GM13977 (cell line): ENCODE results near the gene CEP83.

Experiments
- DNase-seq: peaks from one replicate; pipeline ENCODE4 v3.0.0; 2012; ENCODE audit warnings: low spot score
- CTCF ChIP-seq: IDR thresholded peaks from 2 replicates; pipeline ENCODE4 v1.5.1; 2012; ENCODE audit warnings: mild to moderate bottlenecking, control low read depth; ENCODE audit not compliant: insufficient read depth; ENCODE audit errors: extremely low read depth, missing control alignments
- in situ Hi-C: fragments of 300-500 bp; cut with MboI; formaldehyde crosslinking; loops from one replicate; pipeline ENCODE4 v1.12.0; 2022; ENCODE audit warnings: low sequenced_read_pairs, low pct_unique_long_range_greater_than_20kb, mixed read lengths, inconsistent platforms; ENCODE audit not compliant: unreplicated experiment

The CEP83 gene

DNA sequence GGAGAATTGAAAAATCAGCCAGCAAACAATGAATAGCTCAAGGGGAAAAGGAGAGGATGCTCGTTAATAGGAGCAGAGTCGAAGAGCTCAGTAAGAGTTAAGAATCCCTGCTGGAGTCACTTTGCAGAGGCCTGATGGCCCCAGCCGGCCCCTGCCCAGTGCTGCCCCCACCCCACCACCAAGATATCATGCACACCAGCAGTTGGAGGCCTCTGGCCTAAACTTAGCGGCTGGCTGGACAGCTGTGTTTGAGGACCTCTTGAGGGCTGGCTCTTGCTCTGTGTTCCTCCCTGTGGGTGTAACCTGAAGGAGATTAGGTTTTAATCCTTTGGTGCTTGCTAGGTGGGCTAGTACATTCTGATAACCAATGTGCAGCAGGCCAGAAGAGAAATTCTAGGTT lies 169.3 kb downstream of the CEP83 start:
- TF ChIP-seq CTCF: no peak
- DNase-seq: no peak
- in situ Hi-C loops: no loop called here

DNA sequence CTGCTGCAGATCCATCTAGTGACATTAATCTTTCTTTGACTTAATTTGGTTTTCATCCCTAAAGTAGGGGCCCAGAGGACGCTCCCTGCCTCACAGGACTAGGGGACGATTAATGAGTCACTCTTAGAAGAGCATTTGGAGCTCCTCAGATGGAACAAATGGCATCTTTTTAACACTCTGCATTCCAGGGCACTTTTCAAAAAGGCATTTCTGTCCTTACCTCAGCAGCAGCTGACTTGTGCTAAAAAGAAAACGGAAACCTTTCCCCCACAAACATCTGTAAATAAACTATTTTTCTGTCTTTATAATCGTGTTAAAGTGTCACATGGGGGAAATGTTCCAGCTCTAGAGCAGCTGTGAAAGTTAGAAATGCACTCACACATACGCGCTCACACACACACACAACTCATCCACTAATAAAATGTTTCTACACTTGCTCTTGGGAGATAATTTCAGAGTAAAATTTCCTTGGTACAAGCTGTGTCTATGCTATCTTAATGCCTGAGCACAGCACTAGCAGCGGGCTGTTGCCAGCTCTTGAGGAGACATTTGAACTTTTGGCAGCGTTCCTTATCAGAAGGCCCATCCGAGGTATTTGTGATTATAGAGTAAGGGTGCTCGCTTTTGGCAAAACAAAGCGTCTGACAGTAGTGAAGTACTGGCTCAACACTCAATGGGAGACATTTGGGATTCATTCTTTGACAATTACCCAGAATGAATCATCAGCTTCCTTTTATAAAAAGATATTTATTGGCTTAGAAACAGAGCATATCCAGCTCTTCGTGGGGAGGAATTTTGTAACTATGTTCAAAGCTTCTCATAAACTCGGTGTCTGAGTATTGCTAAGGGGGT lies 170.0 kb downstream of the CEP83 start:
- in situ Hi-C loops: no loop called here
- no peak for DNase-seq

GRCh38 chr12:94287245-94287628 lies 172.4 kb downstream of the CEP83 start:
- no peak for TF ChIP-seq CTCF
- in situ Hi-C loops: no loop called here
- no peak for DNase-seq

More for the DNA sequence above, 170.0 kb downstream of the CEP83 start:
- TF ChIP-seq CTCF: no peak

DNA sequence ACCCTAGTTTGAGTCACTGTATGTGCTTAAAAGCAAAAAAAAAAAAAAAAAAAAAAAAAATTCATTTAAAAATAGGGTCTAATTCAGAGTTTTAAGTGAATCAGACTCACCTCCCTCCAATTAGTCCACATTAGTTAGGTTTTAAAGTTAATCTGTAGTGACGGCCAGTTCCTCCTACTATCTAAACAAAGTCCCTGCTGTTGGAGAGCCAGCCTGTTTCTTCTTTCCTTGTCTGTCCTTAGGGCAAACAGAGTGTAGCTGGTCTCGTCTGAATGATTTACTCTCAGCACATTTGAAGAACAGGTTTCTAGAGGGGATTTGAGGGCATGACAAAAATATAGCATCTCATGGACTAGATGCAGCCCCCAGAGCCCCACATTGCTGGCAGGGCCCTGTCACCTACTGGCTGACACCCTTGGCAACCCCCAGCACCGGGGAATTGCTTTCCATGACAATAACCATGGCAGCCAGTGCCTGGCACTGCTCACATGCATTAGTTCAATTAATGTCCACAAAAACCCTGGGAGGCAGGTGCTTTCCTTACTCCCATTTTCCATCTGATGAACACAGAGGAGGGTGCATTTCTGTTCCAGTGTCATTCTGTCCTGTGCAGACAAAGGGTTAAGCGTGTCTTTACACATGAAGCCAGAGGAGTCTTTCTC lies 173.0 kb downstream of the CEP83 start:
- in situ Hi-C loops: no loop called here
- no peak for DNase-seq
- TF ChIP-seq CTCF: no peak

DNA sequence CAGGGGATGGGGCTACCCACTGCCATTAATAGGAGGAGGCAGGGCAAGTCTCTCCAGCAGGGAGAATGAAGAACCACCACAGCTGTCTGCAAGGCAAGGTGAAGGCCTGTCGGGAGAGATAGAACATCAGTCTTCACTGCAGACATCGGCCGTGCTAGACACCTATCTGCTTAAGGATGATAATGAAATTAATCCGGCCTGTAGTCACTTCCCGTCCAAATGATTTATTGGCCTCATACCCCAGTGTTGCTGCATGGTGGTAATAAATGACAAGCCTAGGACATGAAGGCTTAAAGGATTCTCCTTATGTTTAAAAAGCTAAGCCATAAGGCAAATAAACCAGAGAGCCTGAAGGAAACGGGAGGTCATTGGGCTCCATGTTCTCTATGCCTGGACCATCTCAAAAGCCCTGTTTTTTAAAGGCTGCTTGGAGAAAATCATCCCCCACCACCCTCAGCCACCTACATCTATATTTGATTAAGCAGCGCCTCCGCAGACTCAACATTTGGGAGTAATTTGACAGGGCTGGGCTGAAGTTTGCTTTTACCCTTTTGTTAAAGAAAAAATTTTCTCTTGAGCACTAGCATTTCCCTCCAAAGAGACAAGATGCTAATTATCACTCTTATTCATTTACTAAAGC lies 173.6 kb downstream of the CEP83 start:
- in situ Hi-C loops: no loop called here
- no peak for TF ChIP-seq CTCF
- no peak for DNase-seq

DNA sequence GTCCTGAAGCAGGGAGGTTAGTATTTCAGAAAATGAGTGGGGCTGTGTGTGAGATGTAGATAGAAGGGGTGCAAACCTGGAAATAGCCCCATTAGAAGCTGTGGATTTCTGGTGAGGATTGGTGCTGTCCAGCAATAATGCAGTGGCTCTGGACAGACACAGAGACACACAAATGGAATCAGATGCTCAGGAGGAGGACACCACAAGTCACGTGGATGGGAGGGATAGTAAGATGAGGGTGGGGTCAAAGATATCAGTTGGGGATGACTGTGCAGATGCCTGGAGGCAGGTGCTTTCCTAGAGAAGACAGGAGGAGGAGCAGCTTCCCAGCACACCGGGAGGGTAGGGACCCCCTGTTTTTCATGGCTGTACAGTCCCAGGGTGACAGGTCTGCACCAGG lies 174.8 kb downstream of the CEP83 start:
- DNase-seq: no peak
- in situ Hi-C loops: no loop called here
- no peak for TF ChIP-seq CTCF
